HG03159 (cell line): Measurements from ENCODE around the gene VMAC.
A peak's percentile ranks its signal among the peaks of the same experiment; 100 is the strongest.

Experiments used
- ATAC-seq: cut with Tn5 transposase; IDR thresholded peaks from one replicate; pipeline ENCODE4 v1.9.1; 2021; ENCODE audit warnings: mild to moderate bottlenecking, moderate library complexity; ENCODE audit not compliant: unreplicated experiment

The VMAC gene

DNA sequence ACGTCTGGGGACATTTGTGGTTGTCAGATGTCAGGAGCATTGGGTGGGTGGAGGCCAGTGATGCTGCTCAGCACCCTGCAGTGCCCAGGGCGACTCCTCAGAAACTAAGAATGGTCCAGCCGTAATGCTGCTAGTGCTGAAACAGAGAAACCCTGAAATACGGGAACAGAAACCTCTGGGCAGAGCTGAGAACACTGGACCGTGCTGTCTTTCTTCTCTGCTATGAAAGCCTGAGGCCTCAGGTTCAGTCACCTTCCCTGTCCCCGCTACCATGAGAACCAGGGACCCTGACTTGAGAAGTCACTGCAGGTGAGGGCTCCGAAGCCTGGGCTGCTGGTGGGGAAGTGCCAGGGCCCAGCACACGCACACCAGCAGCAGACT, 22.8 kb downstream of the VMAC start:
- peak; percentile 63 for ATAC-seq

DNA sequence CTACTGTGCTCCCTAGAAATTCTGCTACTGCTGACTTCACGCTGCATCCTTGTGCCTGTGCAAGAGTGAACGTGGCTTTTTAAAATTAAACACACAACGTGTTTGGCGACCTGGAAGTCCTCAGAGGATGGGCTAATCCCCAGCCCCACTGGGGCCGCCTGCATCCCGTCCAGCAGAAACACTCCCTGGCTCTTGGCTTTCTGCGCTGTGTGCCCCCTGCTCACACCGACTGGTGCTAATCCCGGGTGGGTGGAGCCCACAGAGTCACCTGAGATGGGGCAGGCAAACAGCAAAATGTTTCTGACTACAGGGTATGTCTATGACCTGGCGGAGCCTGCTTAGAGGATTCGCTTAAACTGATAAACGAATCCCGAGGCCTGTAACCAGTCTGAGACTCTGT, 24.5 kb downstream of the VMAC start:
- no peak for ATAC-seq

- no peak for ATAC-seq
Measured at GRCh38 chr19:5929625-5930024, 25.0 kb downstream of the VMAC start.

- ATAC-seq: no peak
Measured at GRCh38 chr19:5931251-5931650, 26.6 kb downstream of the VMAC start.

GRCh38 chr19:5932146-5932545, 27.5 kb downstream of the VMAC start:
- no peak for ATAC-seq

- no peak for ATAC-seq
Measured at GRCh38 chr19:5932609-5933262, 28.1 kb downstream of the VMAC start.

DNA sequence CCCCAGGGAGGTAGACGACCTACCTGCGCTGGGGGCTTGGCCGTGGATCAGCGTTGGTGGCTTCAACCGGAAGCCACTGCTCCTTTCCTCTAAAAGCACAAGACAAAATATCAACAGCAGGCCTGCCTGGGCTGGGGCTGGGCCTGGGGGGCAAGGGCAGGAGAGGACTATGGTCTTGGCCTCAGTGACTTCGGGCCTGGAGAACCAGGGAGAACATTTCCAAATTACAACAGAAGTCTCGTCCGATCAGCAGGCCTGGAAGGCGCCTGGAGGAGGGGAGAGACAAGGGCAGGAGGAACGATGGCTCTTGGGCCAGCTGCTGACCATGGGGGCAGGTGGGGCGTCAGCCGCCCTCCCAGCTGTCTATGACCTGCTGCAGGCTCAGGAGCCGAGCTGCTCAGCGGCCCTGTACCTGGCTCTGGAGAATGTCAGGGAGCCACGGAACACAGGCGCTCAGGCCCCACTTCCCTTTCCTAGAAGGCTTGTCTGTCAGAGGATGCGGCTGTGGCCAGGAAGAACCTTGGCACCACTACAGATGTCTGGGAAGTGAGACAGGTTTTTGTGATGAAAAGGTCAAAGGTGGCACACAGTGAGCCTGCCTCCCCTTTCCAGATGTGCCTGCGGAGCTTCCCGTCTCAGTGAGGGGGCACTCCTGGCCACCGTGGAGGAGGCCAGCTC, 28.9 kb downstream of the VMAC start:
- no peak for ATAC-seq

DNA sequence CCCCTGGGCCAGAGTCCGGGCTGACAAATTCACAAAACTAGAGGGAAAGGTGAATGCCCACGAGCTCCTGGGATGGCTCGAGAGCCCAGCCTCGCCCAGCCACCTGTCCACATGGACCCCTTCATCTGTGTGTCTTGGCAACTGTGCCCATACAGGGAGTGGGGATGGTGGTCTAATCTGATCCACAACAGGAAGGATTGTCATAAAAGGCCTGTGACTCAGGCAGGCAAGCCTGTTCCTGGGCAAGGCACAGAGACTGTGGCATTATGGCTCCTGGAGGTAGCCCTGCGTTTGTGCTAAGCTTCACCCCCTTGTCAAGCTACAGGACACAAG, 29.4 kb downstream of the VMAC start:
- ATAC-seq: no peak

GRCh38 chr19:5934774-5935472, 30.3 kb downstream of the VMAC start:
- no peak for ATAC-seq

GRCh38 chr19:5935473-5936291, 31.0 kb downstream of the VMAC start:
- ATAC-seq: no peak

DNA sequence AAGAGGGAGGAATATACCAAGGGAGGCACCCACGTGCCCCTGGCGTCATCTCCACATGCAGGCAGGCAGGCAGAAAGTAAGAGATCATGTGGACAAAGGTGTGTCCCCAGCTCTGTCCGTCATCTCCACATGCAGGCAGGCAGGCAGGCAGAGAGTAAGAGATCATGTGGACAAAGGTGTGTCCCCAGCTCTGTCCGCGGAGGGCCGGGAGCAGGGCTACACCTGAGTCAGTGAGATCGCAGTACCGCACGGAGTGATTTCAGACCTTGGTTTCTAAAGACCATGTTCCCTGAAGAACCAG, 31.6 kb downstream of the VMAC start:
- ATAC-seq: no peak

DNA sequence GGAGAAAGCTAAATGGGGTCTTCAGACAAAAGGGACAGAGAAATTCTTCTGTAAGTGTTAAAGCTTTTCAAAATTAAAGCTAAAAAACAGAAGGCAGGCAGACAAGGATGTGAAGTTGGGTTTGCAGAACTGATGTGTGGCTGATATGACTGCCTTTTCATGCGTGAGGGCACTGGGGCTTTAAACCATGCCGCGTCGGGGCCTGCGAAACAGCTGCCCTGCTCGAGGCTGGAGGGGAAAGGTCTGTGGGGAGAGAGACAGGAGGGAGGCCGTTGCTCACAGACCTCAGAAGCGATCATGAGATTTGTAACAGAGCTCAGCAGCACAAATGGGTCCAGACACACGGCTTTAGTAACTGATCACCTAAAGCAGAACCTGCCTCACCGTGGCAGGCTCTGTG, 32.9 kb downstream of the VMAC start:
- no peak for ATAC-seq

GRCh38 chr19:5940260-5941208, 35.9 kb downstream of the VMAC start:
- ATAC-seq: no peak

GRCh38 chr19:5941673-5942072, 37.0 kb downstream of the VMAC start:
- no peak for ATAC-seq

GRCh38 chr19:5943045-5943444, 38.4 kb downstream of the VMAC start:
- ATAC-seq: no peak

GRCh38 chr19:5943623-5944022, 39.0 kb downstream of the VMAC start:
- ATAC-seq: no peak

DNA sequence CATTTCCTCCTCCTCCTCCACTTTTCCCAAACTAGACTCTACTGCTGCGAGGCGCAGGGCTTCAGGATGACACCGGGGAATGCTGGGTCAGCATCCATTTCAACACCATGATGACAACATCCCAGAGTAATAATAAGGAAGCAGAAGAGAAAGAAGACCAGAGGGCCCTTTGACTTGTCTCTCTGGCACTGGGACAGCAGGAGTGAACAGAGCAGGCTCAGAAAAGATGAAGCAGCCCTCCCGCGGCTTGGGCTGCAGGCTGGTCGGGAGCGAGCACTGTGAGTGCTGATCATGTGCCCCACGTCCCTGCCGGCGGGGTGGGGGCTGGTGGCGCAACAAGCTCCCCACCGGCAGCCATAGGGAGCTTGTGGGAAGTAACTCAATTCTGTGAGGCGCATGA, 42.8 kb downstream of the VMAC start:
- ATAC-seq: no peak

- no peak for ATAC-seq
Measured at GRCh38 chr19:5948752-5949564, 44.3 kb downstream of the VMAC start.

GRCh38 chr19:5949792-5950305, 45.2 kb downstream of the VMAC start:
- ATAC-seq: no peak

DNA sequence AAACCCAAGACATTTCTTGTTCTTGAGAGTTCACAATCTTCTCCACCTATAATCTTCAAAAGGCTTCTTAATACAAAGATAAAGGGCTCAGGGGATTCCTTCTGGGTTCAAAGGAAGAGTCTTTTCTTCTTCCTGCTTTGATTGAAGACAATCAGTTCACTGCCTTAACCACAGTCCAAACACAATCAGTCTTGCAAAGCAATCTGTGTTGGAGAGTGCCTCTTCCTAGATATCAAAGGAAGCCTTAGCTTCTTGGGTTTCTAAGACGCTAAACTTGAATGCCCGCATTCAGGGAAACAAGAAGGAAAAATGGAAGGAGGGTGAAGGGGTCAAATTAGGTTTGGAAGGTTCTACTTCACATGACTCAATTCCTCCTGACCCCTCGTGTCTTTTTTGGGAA, 46.1 kb downstream of the VMAC start:
- no peak for ATAC-seq
